HG03097 (cell line): ENCODE measurements around the gene ERN1.

Experiments used
- ATAC-seq: cut with Tn5 transposase; IDR thresholded peaks from one replicate; pipeline ENCODE4 v1.9.1; 2021; ENCODE audit not compliant: unreplicated experiment, low FRiP score

Gene ERN1

DNA sequence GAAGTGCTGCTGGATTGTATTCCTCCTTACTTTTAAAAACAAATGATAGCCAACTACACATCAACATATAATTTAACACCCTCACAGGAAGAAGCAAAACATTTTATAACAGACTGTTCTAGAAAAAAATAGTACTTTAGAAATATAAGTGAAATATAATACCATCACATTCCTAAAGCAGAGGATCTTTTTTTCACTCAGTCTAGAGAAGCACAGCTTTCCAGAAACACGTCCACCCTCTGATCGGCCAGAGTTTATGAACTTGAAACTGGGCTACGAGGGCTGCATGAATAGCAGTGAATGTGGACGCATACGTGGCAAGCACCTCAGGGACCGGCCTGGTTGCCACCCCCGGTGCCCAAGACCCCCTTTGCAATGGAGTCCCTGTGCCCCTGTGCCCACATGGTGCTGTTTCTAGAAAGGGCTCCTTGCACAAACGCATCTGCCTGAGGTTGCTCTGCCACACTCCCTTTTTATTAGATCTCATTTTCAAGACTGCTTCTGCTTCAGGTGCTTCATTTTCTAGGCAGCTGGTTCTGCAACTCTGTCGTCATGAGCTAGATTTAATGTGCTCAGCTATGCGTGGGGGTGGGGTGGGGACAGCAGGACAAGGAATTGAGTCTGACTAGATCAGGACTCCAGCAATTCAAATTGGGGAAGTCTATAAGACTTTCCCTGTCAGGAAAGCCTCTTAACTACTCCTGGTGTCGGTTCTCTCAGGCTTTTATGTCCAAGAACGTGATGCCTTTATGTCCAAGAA lies 29.1 kb upstream of the ERN1 start:
- ATAC-seq: no peak

GRCh38 chr17:64158406-64158805 lies 28.5 kb upstream of the ERN1 start:
- no peak for ATAC-seq

DNA sequence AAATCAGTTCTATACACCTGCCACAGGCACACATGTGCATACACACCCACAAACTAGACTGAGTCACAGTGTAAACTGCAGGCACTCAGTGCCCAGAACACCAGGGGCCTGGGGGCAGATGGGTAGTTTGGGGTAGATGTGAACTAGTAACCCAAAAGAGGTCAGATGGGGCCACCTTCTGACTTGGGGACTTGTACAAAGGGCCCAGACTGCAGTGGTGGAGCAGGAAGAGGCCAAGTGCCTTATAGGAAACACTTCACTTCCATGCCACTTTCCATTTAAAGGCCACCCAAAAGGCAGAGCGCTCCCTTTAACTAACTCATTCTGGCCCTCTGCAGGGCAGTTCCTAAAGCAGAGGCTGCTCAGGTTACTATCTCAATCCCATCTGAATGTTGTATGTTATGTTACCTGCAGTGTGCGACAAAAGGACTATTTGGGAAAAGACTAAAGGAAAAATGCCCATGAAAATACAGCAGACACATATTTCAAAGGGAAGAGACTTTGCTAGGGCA lies 27.8 kb upstream of the ERN1 start:
- no peak for ATAC-seq

DNA sequence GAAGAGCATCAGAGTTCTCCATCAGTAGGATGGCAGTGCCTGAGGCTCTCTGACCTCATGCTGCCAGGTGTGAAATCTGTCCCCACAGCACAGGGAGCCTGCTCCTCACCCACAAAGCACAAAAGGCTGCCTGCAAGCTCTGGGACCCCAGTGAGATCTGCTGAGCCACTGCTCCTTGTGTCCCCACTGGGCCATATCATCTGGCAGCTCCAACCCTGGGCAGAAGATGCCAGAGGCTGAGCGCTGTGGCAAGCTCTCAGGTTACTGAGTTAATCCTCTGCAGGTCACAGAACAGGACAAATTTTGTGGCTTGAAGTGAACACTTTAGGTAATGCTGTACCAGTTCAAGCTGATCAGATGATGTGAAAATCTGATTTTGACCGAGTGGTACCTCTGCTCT lies 26.7 kb upstream of the ERN1 start:
- ATAC-seq: no peak

GRCh38 chr17:64155751-64156544 lies 26.0 kb upstream of the ERN1 start:
- ATAC-seq: no peak

- no peak for ATAC-seq
Observed at GRCh38 chr17:64155129-64155528, 25.2 kb upstream of the ERN1 start.

- no peak for ATAC-seq
Observed at GRCh38 chr17:64154717-64155116, 24.8 kb upstream of the ERN1 start.

- ATAC-seq: no peak
Observed at GRCh38 chr17:64154313-64154695, 24.4 kb upstream of the ERN1 start.

GRCh38 chr17:64153565-64154312 lies 23.8 kb upstream of the ERN1 start:
- no peak for ATAC-seq

DNA sequence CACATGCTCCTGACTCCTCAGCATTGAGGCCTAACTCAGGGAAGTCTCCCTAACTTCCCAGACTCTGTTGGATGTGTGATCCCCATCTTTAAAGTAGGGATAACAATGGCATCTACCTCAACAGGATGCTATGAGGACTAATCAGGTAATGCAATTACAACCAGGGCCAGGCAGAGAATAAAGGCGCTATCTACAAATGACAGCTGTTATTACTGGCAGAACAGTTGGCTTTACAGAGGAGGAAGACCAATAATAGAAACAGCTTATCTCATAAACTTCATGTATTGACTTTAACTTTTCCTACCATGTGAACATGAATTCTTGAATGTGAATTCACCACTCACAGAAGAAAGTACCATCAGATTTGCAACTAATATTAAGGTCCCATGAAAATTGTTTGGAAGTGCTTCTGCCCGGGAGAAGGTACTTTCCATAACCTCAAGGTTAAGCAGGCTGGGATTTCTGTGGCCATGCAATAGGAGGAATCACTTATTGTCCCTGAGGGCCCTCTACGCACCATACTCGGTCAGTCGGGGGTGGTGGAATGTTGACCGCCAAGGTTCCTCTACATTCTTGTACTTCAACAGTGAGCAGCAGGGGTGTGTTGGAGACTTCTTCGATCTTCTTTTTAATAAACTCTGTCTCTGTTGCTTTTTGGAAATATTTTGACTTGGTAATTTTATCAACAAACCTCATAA lies 22.6 kb upstream of the ERN1 start:
- ATAC-seq: no peak

- no peak for ATAC-seq
Observed at GRCh38 chr17:64151016-64151368, 21.0 kb upstream of the ERN1 start.

GRCh38 chr17:64150237-64151015 lies 20.5 kb upstream of the ERN1 start:
- no peak for ATAC-seq

DNA sequence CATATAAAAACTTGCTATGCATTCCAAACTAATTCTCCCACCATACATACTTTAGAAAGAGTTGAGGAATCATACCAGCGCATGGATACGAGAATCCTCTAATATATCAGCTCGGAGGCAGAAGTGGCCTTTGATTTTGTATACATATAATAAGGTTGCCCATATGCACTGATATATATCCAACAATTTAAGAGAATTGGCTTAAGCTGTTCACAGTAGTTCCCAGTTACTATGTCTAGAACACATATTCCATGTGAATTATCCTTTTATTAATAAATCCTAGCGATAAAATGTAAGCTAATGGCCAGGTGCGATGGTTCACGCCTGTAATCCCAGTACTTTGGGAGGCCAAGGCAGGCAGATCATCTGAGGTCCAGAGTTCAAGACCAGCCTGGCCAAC lies 19.3 kb upstream of the ERN1 start:
- no peak for ATAC-seq

GRCh38 chr17:64148699-64149098 lies 18.8 kb upstream of the ERN1 start:
- no peak for ATAC-seq

- ATAC-seq: no peak
Observed at GRCh38 chr17:64148017-64148631, 18.2 kb upstream of the ERN1 start.

DNA sequence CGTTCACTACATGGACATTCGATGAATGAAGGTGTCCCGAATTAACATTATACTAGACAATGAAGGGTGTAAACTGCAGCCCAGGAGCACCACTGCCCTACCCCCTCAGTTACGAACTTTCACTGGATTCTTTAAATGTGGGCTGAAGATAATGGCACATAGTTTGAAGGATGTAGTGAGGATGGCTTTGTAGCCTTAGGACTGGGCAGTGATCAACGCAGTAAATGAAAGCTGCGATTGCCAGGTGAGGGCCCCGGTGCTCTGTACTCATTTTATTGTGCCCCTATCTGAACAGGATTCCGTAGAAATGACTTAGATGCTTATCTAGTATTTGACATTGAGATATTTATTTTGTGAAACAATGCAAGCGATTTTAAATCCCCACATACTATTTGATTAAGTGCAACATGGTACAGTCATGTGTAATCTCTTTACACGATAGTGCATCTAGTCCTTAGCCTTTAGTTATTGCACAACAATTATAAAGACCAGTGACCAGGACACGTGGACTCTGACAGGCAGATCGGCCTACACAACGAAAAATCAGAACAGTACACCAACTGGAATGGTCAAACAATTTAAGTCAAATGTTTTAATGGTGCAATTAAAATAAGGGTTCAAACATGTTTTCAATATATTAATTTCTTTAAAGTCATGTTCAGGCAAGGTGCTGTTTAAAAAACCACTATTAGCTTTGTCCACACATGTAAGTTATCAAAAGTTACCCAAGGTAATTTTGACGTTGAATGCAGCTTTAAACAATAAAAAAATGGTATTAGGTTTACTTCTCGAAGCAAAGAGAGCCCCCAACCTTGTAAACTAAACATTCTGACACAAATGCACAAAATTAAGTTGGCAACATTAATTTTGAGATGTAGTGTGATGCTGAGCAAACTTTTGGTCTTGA lies 17.4 kb upstream of the ERN1 start:
- no peak for ATAC-seq

DNA sequence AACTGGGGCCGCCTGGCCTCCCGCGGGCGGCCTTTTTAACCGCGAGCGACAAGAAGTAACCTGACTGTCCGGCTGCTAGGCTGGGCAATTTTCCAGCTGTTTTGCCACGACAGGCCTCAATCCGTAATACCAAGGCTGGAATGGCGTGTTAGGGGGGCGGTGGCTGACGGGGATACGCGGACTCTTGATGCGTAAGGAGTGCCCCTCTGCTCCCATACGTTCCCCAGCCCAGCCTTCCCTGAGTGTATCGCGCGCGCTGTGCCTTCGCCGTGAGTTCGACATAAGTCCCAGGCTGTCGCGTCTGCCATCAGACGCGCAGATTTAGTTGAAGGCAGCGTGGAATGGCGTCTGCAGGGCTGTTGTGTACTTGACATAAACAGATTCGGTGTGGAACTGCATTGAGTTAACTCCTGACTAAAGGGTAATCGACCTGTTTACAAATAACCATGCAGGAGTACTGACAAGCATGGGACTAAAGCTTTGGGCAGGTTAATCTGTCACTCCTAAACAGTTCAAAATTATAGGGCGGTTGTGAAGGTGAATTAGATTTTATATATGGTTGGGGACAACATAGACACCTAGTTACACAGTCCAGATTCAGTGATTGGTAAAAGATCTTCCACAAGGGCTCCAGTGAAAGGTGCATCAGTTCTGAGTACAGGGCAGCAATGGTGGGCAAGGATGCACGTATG lies 16.6 kb upstream of the ERN1 start:
- no peak for ATAC-seq
